ENCODE measurements around the gene SPATA31C1. TPM values are rescaled to one million over a fixed set of nuclear protein-coding genes. Genes with fewer than 3 reads are reported as not detected.
"Not testable (repeated sequence)": the region's sequence is repeated elsewhere in the genome, so short reads cannot be mapped to it uniquely, and the experiment has no call there.

The SPATA31C1 gene
- polyA plus RNA-seq, 3 donors, result not detected

- H3K36me3 Mint-ChIP-seq; H3K27me3 Mint-ChIP-seq (ENCODE audit: low read depth in 3 of 3); H3K4me1 ChIP-seq (ENCODE audit: control insufficient read depth in 1 of 2, insufficient read depth in 2 of 2, low read length in 2 of 2); H3K79me2 ChIP-seq (ENCODE audit: insufficient read depth, low read length); intact Hi-C loops (cut with micrococcal nuclease); H3K4me1 Mint-ChIP-seq; H3K4me3 Mint-ChIP-seq; H3K9ac ChIP-seq (ENCODE audit: insufficient read depth, low read length, poor library complexity, severe bottlenecking); H4K20me1 ChIP-seq (ENCODE audit: insufficient read depth, low read length); DNase-seq; H2AFZ ChIP-seq (ENCODE audit: insufficient read depth, low read depth, low read length, poor library complexity, severe bottlenecking); H3K27ac ChIP-seq (ENCODE audit: low read depth in 1 of 2, low read length in 2 of 2); H3K27me3 ChIP-seq (ENCODE audit: control insufficient read depth in 2 of 2, insufficient read depth in 2 of 2, low read length in 2 of 2); H3K9me3 ChIP-seq (replicated peaks in 1 of 2; ENCODE audit: control insufficient read depth in 1 of 2, insufficient read depth in 1 of 2, low read length in 2 of 2); H3K27ac Mint-ChIP-seq; H3K9me3 Mint-ChIP-seq; H3K36me3 ChIP-seq (replicated peaks in 1 of 2; ENCODE audit: control insufficient read depth in 1 of 2, insufficient read depth in 2 of 2, low read length in 2 of 2); H3K4me3 ChIP-seq (replicated peaks in 1 of 3; ENCODE audit: low read depth in 2 of 3, low read length in 3 of 3); H3K4me2 ChIP-seq (replicated peaks; ENCODE audit: extremely low read depth, low read length, poor library complexity, severe bottlenecking): not testable (repeated sequence)
- 86% methylated on average over 6 of the region's 8 CpGs for WGBS (ENCODE audit: insufficient coverage)
Measured at GRCh38 chr9:87921561-87921960, 3.8 kb downstream of the SPATA31C1 start.

GRCh38 chr9:87923012-87923411 is 5.2 kb downstream of the SPATA31C1 start:
- 0% methylated on average over 5 of the region's 10 CpGs for WGBS (ENCODE audit: insufficient coverage)
- H3K27me3 ChIP-seq (ENCODE audit: control insufficient read depth in 2 of 2, insufficient read depth in 2 of 2, low read length in 2 of 2); H4K20me1 ChIP-seq (ENCODE audit: insufficient read depth, low read length); H3K9me3 Mint-ChIP-seq; H2AFZ ChIP-seq (ENCODE audit: insufficient read depth, low read depth, low read length, poor library complexity, severe bottlenecking); H3K27ac ChIP-seq (ENCODE audit: low read depth in 1 of 2, low read length in 2 of 2); H3K36me3 ChIP-seq (replicated peaks in 1 of 2; ENCODE audit: control insufficient read depth in 1 of 2, insufficient read depth in 2 of 2, low read length in 2 of 2); H3K4me2 ChIP-seq (replicated peaks; ENCODE audit: extremely low read depth, low read length, poor library complexity, severe bottlenecking); H3K4me3 ChIP-seq (replicated peaks in 1 of 3; ENCODE audit: low read depth in 2 of 3, low read length in 3 of 3); H3K4me1 Mint-ChIP-seq; H3K27ac Mint-ChIP-seq; H3K27me3 Mint-ChIP-seq (ENCODE audit: low read depth in 3 of 3); H3K9ac ChIP-seq (ENCODE audit: insufficient read depth, low read length, poor library complexity, severe bottlenecking); intact Hi-C loops (cut with micrococcal nuclease); H3K9me3 ChIP-seq (replicated peaks in 1 of 2; ENCODE audit: control insufficient read depth in 1 of 2, insufficient read depth in 1 of 2, low read length in 2 of 2); H3K36me3 Mint-ChIP-seq; DNase-seq; H3K4me3 Mint-ChIP-seq; H3K4me1 ChIP-seq (ENCODE audit: control insufficient read depth in 1 of 2, insufficient read depth in 2 of 2, low read length in 2 of 2); H3K79me2 ChIP-seq (ENCODE audit: insufficient read depth, low read length): not testable (repeated sequence)

- H3K9ac ChIP-seq (ENCODE audit: insufficient read depth, low read length, poor library complexity, severe bottlenecking); DNase-seq; H3K9me3 ChIP-seq (replicated peaks in 1 of 2; ENCODE audit: control insufficient read depth in 1 of 2, insufficient read depth in 1 of 2, low read length in 2 of 2); H3K4me1 Mint-ChIP-seq; H3K9me3 Mint-ChIP-seq; intact Hi-C loops (cut with micrococcal nuclease); H3K27me3 ChIP-seq (ENCODE audit: control insufficient read depth in 2 of 2, insufficient read depth in 2 of 2, low read length in 2 of 2); H3K4me3 Mint-ChIP-seq; H3K36me3 Mint-ChIP-seq; H3K4me3 ChIP-seq (replicated peaks in 1 of 3; ENCODE audit: low read depth in 2 of 3, low read length in 3 of 3); H3K27ac ChIP-seq (ENCODE audit: low read depth in 1 of 2, low read length in 2 of 2); H3K4me2 ChIP-seq (replicated peaks; ENCODE audit: extremely low read depth, low read length, poor library complexity, severe bottlenecking); H3K79me2 ChIP-seq (ENCODE audit: insufficient read depth, low read length); H3K27me3 Mint-ChIP-seq (ENCODE audit: low read depth in 3 of 3); H4K20me1 ChIP-seq (ENCODE audit: insufficient read depth, low read length); H3K27ac Mint-ChIP-seq; H3K36me3 ChIP-seq (replicated peaks in 1 of 2; ENCODE audit: control insufficient read depth in 1 of 2, insufficient read depth in 2 of 2, low read length in 2 of 2); H2AFZ ChIP-seq (ENCODE audit: insufficient read depth, low read depth, low read length, poor library complexity, severe bottlenecking); H3K4me1 ChIP-seq (ENCODE audit: control insufficient read depth in 1 of 2, insufficient read depth in 2 of 2, low read length in 2 of 2): not testable (repeated sequence)
- WGBS (ENCODE audit: insufficient coverage), result 100% methylated on average over 7 of the region's 10 CpGs
Measured at GRCh38 chr9:87924851-87925250, 7.1 kb downstream of the SPATA31C1 start.

- H2AFZ ChIP-seq (ENCODE audit: insufficient read depth, low read depth, low read length, poor library complexity, severe bottlenecking); H3K9ac ChIP-seq (ENCODE audit: insufficient read depth, low read length, poor library complexity, severe bottlenecking); intact Hi-C loops (cut with micrococcal nuclease); DNase-seq; H3K4me3 ChIP-seq (replicated peaks in 1 of 3; ENCODE audit: low read depth in 2 of 3, low read length in 3 of 3); H3K9me3 ChIP-seq (replicated peaks in 1 of 2; ENCODE audit: control insufficient read depth in 1 of 2, insufficient read depth in 1 of 2, low read length in 2 of 2); H4K20me1 ChIP-seq (ENCODE audit: insufficient read depth, low read length); H3K79me2 ChIP-seq (ENCODE audit: insufficient read depth, low read length); H3K27ac ChIP-seq (ENCODE audit: low read depth in 1 of 2, low read length in 2 of 2); H3K9me3 Mint-ChIP-seq; H3K27me3 ChIP-seq (ENCODE audit: control insufficient read depth in 2 of 2, insufficient read depth in 2 of 2, low read length in 2 of 2); H3K36me3 Mint-ChIP-seq; H3K27me3 Mint-ChIP-seq (ENCODE audit: low read depth in 3 of 3); H3K4me1 ChIP-seq (ENCODE audit: control insufficient read depth in 1 of 2, insufficient read depth in 2 of 2, low read length in 2 of 2); H3K4me1 Mint-ChIP-seq; H3K4me2 ChIP-seq (replicated peaks; ENCODE audit: extremely low read depth, low read length, poor library complexity, severe bottlenecking); H3K27ac Mint-ChIP-seq; H3K36me3 ChIP-seq (replicated peaks in 1 of 2; ENCODE audit: control insufficient read depth in 1 of 2, insufficient read depth in 2 of 2, low read length in 2 of 2); H3K4me3 Mint-ChIP-seq: not testable (repeated sequence)
Measured at GRCh38 chr9:87929152-87929551, 11.4 kb downstream of the SPATA31C1 start.

GRCh38 chr9:87934444-87934843 is 16.7 kb downstream of the SPATA31C1 start:
- H3K27me3 Mint-ChIP-seq (ENCODE audit: low read depth in 3 of 3); DNase-seq; H3K4me3 Mint-ChIP-seq; H2AFZ ChIP-seq (ENCODE audit: insufficient read depth, low read depth, low read length, poor library complexity, severe bottlenecking); H3K4me1 Mint-ChIP-seq; H3K4me2 ChIP-seq (replicated peaks; ENCODE audit: extremely low read depth, low read length, poor library complexity, severe bottlenecking); H4K20me1 ChIP-seq (ENCODE audit: insufficient read depth, low read length); H3K9me3 ChIP-seq (replicated peaks in 1 of 2; ENCODE audit: control insufficient read depth in 1 of 2, insufficient read depth in 1 of 2, low read length in 2 of 2); H3K27me3 ChIP-seq (ENCODE audit: control insufficient read depth in 2 of 2, insufficient read depth in 2 of 2, low read length in 2 of 2); H3K4me3 ChIP-seq (replicated peaks in 1 of 3; ENCODE audit: low read depth in 2 of 3, low read length in 3 of 3); H3K27ac ChIP-seq (ENCODE audit: low read depth in 1 of 2, low read length in 2 of 2); H3K79me2 ChIP-seq (ENCODE audit: insufficient read depth, low read length); H3K27ac Mint-ChIP-seq; H3K9ac ChIP-seq (ENCODE audit: insufficient read depth, low read length, poor library complexity, severe bottlenecking); H3K36me3 Mint-ChIP-seq; intact Hi-C loops (cut with micrococcal nuclease); H3K4me1 ChIP-seq (ENCODE audit: control insufficient read depth in 1 of 2, insufficient read depth in 2 of 2, low read length in 2 of 2); H3K9me3 Mint-ChIP-seq; H3K36me3 ChIP-seq (replicated peaks in 1 of 2; ENCODE audit: control insufficient read depth in 1 of 2, insufficient read depth in 2 of 2, low read length in 2 of 2): not testable (repeated sequence)
- no CpG with 5 or more reads among the region's 7 CpGs for WGBS (ENCODE audit: insufficient coverage)
